HepG2 (cell line): ENCODE results near the gene ANKRD60. TPM values are rescaled to one million over a fixed set of nuclear protein-coding genes. Genes with fewer than 3 reads are reported as not detected.

Source experiments
- ATAC-seq: fragments of 200-7000 bp; cut with Tn5 transposase; 3 replicates; pipeline ENCODE4 v1.9.1; 2020; ENCODE audit warnings: mild to moderate bottlenecking, moderate library complexity
- BruUV-seq: library from RNA; stranded (reverse); fragments of 400-500 nt; replicated peaks from 2 replicates; lab custom pipeline; 2021; lab: Mats Ljungman, UMichigan
- CTCF ChIA-PET: fragments of 300-600 bp; formaldehyde crosslinking; extraction: SDS; loops from one replicate; lab custom pipeline; 2021; ENCODE audit warnings: low total read pairs, inconsistent platforms, low intra/inter-chr PET ratio; lab: Yijun Ruan, JAX
- POLR2A ChIA-PET: fragments of 350-600 bp; sonication (Branson Sonifier 250); formaldehyde crosslinking; loops from one replicate; lab custom pipeline; 2020; ENCODE audit warnings: antibody characterized with exemption, inconsistent platforms; lab: Yijun Ruan, JAX
- DNase-seq: peaks from one replicate; pipeline ENCODE4 v3.0.0-alpha.2; 2015; ENCODE audit warnings: low spot score
- FAIRE-seq: peaks from 3 replicates; lab custom pipeline; 2011; peaks lifted over from hg19 to GRCh38; lab: Jason Lieb, UNC
- H2AFZ ChIP-seq: one replicate; pipeline ENCODE4 v1.6.1; 2011; ENCODE audit warnings: low read length, inconsistent platforms
- H3K27ac ChIP-seq: fragments of 300-600 bp; 3 replicates; pipeline ENCODE4 v1.8.0; 2011; ENCODE audit warnings: mixed run types, mild to moderate bottlenecking, mixed read lengths, low read length, inconsistent platforms; ENCODE audit not compliant: insufficient read depth; ENCODE audit errors: extremely low read length
- H3K27me3 ChIP-seq, 2 experiments: fragments of 200-600 bp in 1 of 2; 2 replicates in 1 of 2; 3 replicates in 1 of 2; pipeline versions ENCODE4 v1.6.0 to v1.8.0; 2011; ENCODE audit warnings: low read length in 2 of 2, mild to moderate bottlenecking in 2 of 2, moderate library complexity in 2 of 2, inconsistent platforms in 1 of 2; ENCODE audit not compliant: insufficient read depth in 2 of 2, control insufficient read depth in 1 of 2
- H3K36me3 ChIP-seq, 2 experiments: fragments of 200-600 bp in 1 of 2; replicated peaks in 1 of 2; 2 replicates in 1 of 2; 3 replicates in 1 of 2; pipeline versions ENCODE4 v1.5.1 to v1.8.0; 2011; ENCODE audit warnings: low read length in 2 of 2, inconsistent platforms in 1 of 2; ENCODE audit not compliant: insufficient read depth in 2 of 2, control insufficient read depth in 1 of 2
- H3K4me1 ChIP-seq: 2 replicates; pipeline ENCODE4 v1.5.1; 2012; ENCODE audit warnings: low read length, inconsistent platforms; ENCODE audit not compliant: insufficient read depth
- H3K4me2 ChIP-seq: 2 replicates; pipeline ENCODE4 v1.6.0; 2011; ENCODE audit warnings: low read depth, low read length, inconsistent platforms
- H3K4me3 ChIP-seq, 3 experiments: fragments of 200-600 bp in 1 of 3; sonication (generic), shearing (Covaris generic) in 1 of 3; replicated peaks in 1 of 3; 2 replicates each; pipeline ENCODE4 v1.5.1; 2011 to 2016; ENCODE audit warnings: low read length in 3 of 3, inconsistent platforms in 2 of 3, low read depth in 2 of 3, mild to moderate bottlenecking in 2 of 3, control low read depth in 1 of 3, mixed read lengths in 1 of 3; ENCODE audit not compliant: insufficient read depth in 1 of 3
- H3K79me2 ChIP-seq: one replicate; pipeline ENCODE4 v1.6.1; 2011; ENCODE audit warnings: low read length, inconsistent platforms; ENCODE audit not compliant: insufficient read depth
- H3K9ac ChIP-seq: 2 replicates; pipeline ENCODE4 v1.6.0; 2011; ENCODE audit warnings: mild to moderate bottlenecking, low read depth, low read length, inconsistent platforms; ENCODE audit not compliant: insufficient read depth
- H3K9me3 ChIP-seq: 2 replicates; pipeline ENCODE4 v1.5.1; 2012; ENCODE audit warnings: mild to moderate bottlenecking, low read length
- H4K20me1 ChIP-seq: 2 replicates; pipeline ENCODE4 v1.6.0; 2011; ENCODE audit warnings: inconsistent platforms, mild to moderate bottlenecking, low read length, moderate library complexity; ENCODE audit not compliant: insufficient read depth
- E2F2 ChIP-seq: sonication (generic); formaldehyde crosslinking; IDR thresholded peaks from 2 replicates; pipeline ENCODE4 v1.4.0; 2020; ENCODE audit warnings: missing genetic modification reagents, borderline replicate concordance
- HMGA1 ChIP-seq: sonication (generic); formaldehyde crosslinking; conservative IDR thresholded peaks from 2 replicates; pipeline ENCODE4 v1.4.0; 2020; ENCODE audit warnings: missing genetic modification reagents
- MBNL3 ChIP-seq: fragments of 250-450 bp; sonication (Bioruptor Pico); conservative IDR thresholded peaks from 2 replicates; pipeline ENCODE4 v1.8.0; 2022; ENCODE audit warnings: mild to moderate bottlenecking, inconsistent platforms
- RBM39 ChIP-seq: fragments of 200-400 bp; formaldehyde crosslinking; IDR thresholded peaks from one replicate; pipeline ENCODE4 v1.6.1; 2018; ENCODE audit warnings: antibody characterized with exemption, mild to moderate bottlenecking, low read depth, low read length; ENCODE audit not compliant: poor library complexity, severe bottlenecking
- RFX3 ChIP-seq: IDR thresholded peaks from 2 replicates; pipeline ENCODE4 v1.6.1; 2016; ENCODE audit warnings: missing biosample characterization, missing genetic modification reagents
- ZBTB21 ChIP-seq: sonication (generic); formaldehyde crosslinking; IDR thresholded peaks from 2 replicates; pipeline ENCODE4 v1.4.0; 2020; ENCODE audit warnings: missing genetic modification reagents
- ZNF263 ChIP-seq: sonication (generic); formaldehyde crosslinking; IDR thresholded peaks from 2 replicates; pipeline ENCODE4 v1.4.0; 2020; ENCODE audit warnings: missing genetic modification reagents
- ZNF329 ChIP-seq: sonication (generic); formaldehyde crosslinking; IDR thresholded peaks from 2 replicates; pipeline ENCODE4 v1.9.0; 2021; ENCODE audit warnings: low read depth, mild to moderate bottlenecking, missing genetic modification reagents
- ZNF337 ChIP-seq: sonication (generic); formaldehyde crosslinking; IDR thresholded peaks from 2 replicates; pipeline ENCODE4 v1.5.1; 2020; ENCODE audit warnings: missing genetic modification reagents, low read depth, mild to moderate bottlenecking, borderline replicate concordance
- WGBS: methylation state at CpG from one replicate; pipeline ENCODE4 v1.1.6; 2017; ENCODE audit warnings: low lambda C conversion rate; 5-methylcytosine and 5-hydroxymethylcytosine counted together
- in situ Hi-C: cut with HindIII; loops from 2 replicates; pipeline ENCODE4 v1.10.0; 2017; ENCODE audit warnings: low pct_unique_long_range_greater_than_20kb; ENCODE audit not compliant: extremely low pct_ligation_motif_present
- intact Hi-C: fragments of 100-400 bp; cut with micrococcal nuclease; formaldehyde crosslinking; loops from one replicate; pipeline ENCODE4 v1.10.0; 2022; ENCODE audit not compliant: unreplicated experiment
- polyA plus RNA-seq, 8 experiments: library from polyadenylated mRNA; depleted of rRNA in 3 of 8; stranded (reverse) in 7 of 8; unstranded in 1 of 8; fragments of >200 nt; fragmentation: Illumina TruSeq in 4 of 8; extraction: Trizol in 4 of 8; gene quantifications; 2 replicates each; pipeline versions ENCODE4 v1.2.1 to v1.2.3, GENCODE V29; 2011 to 2016; ENCODE audit warnings: low read depth in 4 of 8, missing spikeins in 1 of 8, mixed read lengths in 1 of 8; ENCODE audit not compliant: insufficient read depth in 1 of 8
- total RNA-seq, 5 experiments: library from RNA; depleted of rRNA; stranded (reverse); fragments of >200 nt; fragmentation: Illumina TruSeq; extraction: Trizol; gene quantifications; 2 replicates each; pipeline ENCODE4 v1.2.3, GENCODE V29; 2016; ENCODE audit warnings: low read depth in 1 of 5
- TF ChIP-seq, protein P1 (sequence below): sonication (generic); formaldehyde crosslinking; IDR thresholded peaks from 2 replicates; pipeline ENCODE4 v1.4.0; 2020; ENCODE audit warnings: missing genetic modification reagents
- TF ChIP-seq, protein P2 (sequence below), 2 experiments: IDR thresholded peaks; 2 replicates each; pipeline ENCODE4 v1.6.1; 2011 to 2012; ENCODE audit warnings: low read length in 2 of 2, borderline replicate concordance in 1 of 2, low read depth in 1 of 2, mild to moderate bottlenecking in 1 of 2, moderate library complexity in 1 of 2

ANKRD60 gene
- total and polyA plus RNA-seq, 2 of the 13 experiments (the other 11 are each of a cell fraction or from before 2014, with no cell fraction given) = not detected

- no peaks in the 10 kb centered on the region for H3K9me3 ChIP-seq
- H4K20me1 ChIP-seq = no peaks in the 10 kb centered on the region
- DNase-seq (peak; percentile 61), ATAC-seq (peak; percentile 75), FAIRE-seq (peak; percentile 60)
- intact Hi-C loops = loop anchor here (1.0 to 5.0 kb wide), 3 partner anchors 141 to 591 kb away; partner anchors contain the start of gene VAPB
- H3K27ac ChIP-seq = no peak overlapping the region
- H2AFZ ChIP-seq = no peak overlapping the region
- WGBS = 58% methylated on average over 9 of the region's 9 CpGs
- no peak overlapping the region for H3K4me2 ChIP-seq
- no peaks in the 10 kb centered on the region for H3K36me3 ChIP-seq
- BruUV-seq = no TSS peak
- no peak overlapping the region for H3K4me3 ChIP-seq
- POLR2A ChIA-PET = interaction anchor here (0.6 kb wide), 1 partner anchor 125 kb away, joined by 3 read pairs; no protein-coding TSS in a partner anchor
- CTCF ChIA-PET = interaction anchor here (4.5 kb wide), 1 partner anchor 201 kb away, joined by 43 read pairs; no protein-coding TSS in a partner anchor
- in situ Hi-C loops = loop anchor here (5.0 to 10.0 kb wide), 2 partner anchors 201 to 408 kb away; partner anchors contain the start of gene STX16
- no peak overlapping the region for H3K9ac ChIP-seq
- H3K27me3 ChIP-seq = no peaks in the 10 kb centered on the region
- peaks cover 2% of the 10 kb centered on the region; the same call in 1 of the 2 replicates for H3K4me1 ChIP-seq
- H3K79me2 ChIP-seq = no peaks in the 10 kb centered on the region
- TF ChIP-seq ZNF329 (CRISPR knock-in tag) (no peak), ZBTB21 (CRISPR knock-in tag) (no peak), ZNF337 (no peak), RBM39 (no peak), RFX3 (CRISPR knock-in tag) (no peak), HMGA1 (CRISPR knock-in tag) (no peak), MBNL3 (CRISPR knock-in tag) (no peak), E2F2 (CRISPR knock-in tag) (no peak), ZNF263 (peak; percentile 37; the same call in 1 of the 2 replicates)
- TF ChIP-seq, protein P1, sequence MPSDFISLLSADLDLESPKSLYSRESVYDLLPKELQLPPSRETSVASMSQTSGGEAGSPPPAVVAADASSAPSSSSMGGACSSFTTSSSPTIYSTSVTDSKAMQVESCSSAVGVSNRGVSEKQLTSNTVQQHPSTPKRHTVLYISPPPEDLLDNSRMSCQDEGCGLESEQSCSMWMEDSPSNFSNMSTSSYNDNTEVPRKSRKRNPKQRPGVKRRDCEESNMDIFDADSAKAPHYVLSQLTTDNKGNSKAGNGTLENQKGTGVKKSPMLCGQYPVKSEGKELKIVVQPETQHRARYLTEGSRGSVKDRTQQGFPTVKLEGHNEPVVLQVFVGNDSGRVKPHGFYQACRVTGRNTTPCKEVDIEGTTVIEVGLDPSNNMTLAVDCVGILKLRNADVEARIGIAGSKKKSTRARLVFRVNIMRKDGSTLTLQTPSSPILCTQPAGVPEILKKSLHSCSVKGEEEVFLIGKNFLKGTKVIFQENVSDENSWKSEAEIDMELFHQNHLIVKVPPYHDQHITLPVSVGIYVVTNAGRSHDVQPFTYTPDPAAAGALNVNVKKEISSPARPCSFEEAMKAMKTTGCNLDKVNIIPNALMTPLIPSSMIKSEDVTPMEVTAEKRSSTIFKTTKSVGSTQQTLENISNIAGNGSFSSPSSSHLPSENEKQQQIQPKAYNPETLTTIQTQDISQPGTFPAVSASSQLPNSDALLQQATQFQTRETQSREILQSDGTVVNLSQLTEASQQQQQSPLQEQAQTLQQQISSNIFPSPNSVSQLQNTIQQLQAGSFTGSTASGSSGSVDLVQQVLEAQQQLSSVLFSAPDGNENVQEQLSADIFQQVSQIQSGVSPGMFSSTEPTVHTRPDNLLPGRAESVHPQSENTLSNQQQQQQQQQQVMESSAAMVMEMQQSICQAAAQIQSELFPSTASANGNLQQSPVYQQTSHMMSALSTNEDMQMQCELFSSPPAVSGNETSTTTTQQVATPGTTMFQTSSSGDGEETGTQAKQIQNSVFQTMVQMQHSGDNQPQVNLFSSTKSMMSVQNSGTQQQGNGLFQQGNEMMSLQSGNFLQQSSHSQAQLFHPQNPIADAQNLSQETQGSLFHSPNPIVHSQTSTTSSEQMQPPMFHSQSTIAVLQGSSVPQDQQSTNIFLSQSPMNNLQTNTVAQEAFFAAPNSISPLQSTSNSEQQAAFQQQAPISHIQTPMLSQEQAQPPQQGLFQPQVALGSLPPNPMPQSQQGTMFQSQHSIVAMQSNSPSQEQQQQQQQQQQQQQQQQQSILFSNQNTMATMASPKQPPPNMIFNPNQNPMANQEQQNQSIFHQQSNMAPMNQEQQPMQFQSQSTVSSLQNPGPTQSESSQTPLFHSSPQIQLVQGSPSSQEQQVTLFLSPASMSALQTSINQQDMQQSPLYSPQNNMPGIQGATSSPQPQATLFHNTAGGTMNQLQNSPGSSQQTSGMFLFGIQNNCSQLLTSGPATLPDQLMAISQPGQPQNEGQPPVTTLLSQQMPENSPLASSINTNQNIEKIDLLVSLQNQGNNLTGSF (CRISPR knock-in tag) = no peak
- TF ChIP-seq, protein P2, sequence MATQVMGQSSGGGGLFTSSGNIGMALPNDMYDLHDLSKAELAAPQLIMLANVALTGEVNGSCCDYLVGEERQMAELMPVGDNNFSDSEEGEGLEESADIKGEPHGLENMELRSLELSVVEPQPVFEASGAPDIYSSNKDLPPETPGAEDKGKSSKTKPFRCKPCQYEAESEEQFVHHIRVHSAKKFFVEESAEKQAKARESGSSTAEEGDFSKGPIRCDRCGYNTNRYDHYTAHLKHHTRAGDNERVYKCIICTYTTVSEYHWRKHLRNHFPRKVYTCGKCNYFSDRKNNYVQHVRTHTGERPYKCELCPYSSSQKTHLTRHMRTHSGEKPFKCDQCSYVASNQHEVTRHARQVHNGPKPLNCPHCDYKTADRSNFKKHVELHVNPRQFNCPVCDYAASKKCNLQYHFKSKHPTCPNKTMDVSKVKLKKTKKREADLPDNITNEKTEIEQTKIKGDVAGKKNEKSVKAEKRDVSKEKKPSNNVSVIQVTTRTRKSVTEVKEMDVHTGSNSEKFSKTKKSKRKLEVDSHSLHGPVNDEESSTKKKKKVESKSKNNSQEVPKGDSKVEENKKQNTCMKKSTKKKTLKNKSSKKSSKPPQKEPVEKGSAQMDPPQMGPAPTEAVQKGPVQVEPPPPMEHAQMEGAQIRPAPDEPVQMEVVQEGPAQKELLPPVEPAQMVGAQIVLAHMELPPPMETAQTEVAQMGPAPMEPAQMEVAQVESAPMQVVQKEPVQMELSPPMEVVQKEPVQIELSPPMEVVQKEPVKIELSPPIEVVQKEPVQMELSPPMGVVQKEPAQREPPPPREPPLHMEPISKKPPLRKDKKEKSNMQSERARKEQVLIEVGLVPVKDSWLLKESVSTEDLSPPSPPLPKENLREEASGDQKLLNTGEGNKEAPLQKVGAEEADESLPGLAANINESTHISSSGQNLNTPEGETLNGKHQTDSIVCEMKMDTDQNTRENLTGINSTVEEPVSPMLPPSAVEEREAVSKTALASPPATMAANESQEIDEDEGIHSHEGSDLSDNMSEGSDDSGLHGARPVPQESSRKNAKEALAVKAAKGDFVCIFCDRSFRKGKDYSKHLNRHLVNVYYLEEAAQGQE (IDR thresholded peaks at IDR 0.05; ENCODE audit: borderline replicate concordance in 1 of 2, low read depth in 1 of 2, low read length in 2 of 2) = no peak
Observed at GRCh38 chr20:58246346-58246745, 17.9 kb upstream of the ANKRD60 start.
